ENCODE data around the gene HTT.

Gene HTT

DNA sequence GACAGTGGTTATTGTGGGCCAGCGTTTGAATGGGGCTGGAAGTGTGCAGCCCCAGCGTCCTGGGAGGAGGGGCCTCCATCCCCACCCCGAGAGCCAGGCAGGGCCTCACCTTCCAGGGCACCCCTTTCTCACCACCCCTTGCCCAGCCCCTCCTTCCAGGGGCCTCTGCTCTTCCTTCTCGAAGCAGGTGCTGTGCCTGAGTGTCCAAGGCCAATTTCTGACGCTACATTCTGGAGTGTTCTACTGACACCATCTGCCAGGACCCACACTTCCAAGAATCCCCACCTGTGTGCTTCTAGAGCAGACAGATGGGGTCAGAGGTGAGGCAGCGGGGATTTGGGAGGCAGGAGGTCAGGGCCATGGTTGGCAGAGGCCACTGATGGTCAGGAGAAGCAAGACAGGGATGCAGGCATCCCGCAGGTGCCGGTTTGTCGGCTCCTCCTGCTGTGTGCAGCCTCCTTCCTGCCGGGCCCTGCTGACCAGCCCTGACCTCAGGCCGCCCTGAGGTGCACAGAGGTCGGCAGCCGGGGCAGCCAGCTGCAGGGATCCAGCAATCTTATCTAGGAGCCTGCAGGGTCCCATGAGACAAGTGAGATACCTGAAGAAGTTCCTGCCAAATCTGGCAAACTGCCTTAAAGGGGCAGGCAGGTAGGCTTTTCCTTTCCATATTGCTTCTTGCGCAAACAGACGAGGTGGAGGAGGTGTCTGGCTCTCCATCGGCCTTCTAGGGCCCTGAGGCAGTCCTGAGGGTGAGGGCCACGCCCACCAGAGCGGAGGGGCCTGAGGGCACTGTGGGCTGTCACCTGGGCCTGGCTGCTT lies 193.3 kb downstream of the HTT start:
- TF ChIP-seq CTCF (IDR thresholded peaks at IDR 0.05; ENCODE audit: insufficient read depth, low read depth, low read length, missing control alignments) = no peak
- no peak overlapping the region for H3K4me3 ChIP-seq (ENCODE audit: low read depth, low read length)
- DNase-seq (ENCODE audit: low read depth) = no peak

- no peak for DNase-seq (ENCODE audit: low read depth)
- TF ChIP-seq CTCF (IDR thresholded peaks at IDR 0.05; ENCODE audit: insufficient read depth, low read depth, low read length, missing control alignments) = no peak
- H3K4me3 ChIP-seq (ENCODE audit: low read depth, low read length) = no peak overlapping the region
Measured at GRCh38 chr4:3268395-3269104, 194.1 kb downstream of the HTT start.

DNA sequence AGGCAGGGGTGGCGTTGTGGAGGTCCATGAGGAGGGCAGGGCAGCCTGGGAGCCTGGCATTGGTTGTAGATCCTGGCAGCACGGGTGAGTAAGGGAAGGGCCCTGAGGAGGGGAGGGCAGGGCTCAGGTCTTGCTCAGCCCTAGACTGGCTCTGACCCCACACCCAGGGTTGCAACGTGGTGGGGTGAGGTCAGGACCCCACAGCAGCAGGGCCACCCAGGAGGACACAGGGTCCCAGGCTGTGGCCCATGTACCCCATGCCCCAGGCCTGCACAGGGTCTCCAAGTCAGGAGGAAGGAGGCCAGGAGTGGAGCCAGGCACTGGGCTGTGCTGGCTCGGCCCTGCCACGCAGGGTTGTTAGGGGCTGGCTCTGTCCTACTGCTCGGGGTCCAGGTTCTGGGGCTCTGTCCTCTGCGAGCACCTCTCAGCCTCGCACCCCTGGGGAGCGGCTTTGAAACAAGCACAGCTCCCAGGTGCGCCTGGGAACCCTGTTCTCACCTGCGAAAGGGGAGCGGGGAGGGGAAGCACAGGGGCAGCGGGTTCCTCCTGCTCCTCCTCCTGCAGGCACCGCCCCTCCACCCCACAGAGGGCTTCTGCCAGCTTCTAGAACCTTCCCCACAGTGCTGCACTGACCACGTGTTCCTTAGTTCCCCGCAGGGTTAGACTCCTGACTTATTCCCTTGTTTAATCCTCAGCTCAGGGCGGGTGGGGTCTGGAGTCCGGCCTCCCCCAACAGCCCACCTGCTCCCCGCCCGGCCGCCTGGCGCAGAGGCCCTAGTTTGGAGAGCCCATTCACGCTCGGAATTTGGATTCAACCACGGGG lies 194.8 kb downstream of the HTT start:
- TF ChIP-seq CTCF (IDR thresholded peaks at IDR 0.05; ENCODE audit: insufficient read depth, low read depth, low read length, missing control alignments) = no peak
- no peak overlapping the region for H3K4me3 ChIP-seq (ENCODE audit: low read depth, low read length)
- no peak for DNase-seq (ENCODE audit: low read depth)

DNA sequence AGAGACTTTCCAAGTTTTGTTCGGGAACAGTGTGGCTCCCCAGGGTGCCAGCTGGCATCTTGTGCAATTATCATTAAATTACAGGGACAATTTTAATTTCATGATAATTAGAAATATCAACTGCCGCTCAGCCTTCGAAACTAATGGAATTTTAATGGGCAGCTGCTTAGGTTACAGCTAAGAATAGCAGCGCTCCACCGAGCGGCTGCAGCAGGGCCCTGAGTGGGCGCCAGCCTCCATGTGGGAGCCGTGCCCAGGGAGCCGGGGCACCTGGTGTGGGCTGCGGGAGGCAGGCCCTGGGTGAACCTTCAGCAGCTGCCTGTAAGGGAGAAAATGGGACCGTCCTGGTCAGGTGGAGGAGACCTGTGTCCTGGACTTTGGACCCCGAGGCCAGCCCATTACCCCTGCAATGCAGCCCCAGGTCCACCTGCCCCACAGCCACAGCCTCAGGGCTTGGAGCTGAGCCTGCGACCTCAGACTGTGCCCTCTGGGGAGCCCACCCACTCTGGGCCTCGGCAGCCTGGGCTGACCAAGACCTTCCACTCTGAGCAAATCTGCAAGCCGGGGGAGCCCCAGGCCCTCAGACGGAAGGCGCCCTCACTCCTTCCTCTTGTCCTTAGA lies 195.6 kb downstream of the HTT start:
- no peak for TF ChIP-seq CTCF (IDR thresholded peaks at IDR 0.05; ENCODE audit: insufficient read depth, low read depth, low read length, missing control alignments)
- no peak overlapping the region for H3K4me3 ChIP-seq (ENCODE audit: low read depth, low read length)
- no peak for DNase-seq (ENCODE audit: low read depth)

GRCh38 chr4:3271131-3271530 lies 196.7 kb downstream of the HTT start:
- no peak for DNase-seq (ENCODE audit: low read depth)
- no peak overlapping the region for H3K4me3 ChIP-seq (ENCODE audit: low read depth, low read length)
- TF ChIP-seq CTCF (IDR thresholded peaks at IDR 0.05; ENCODE audit: insufficient read depth, low read depth, low read length, missing control alignments) = no peak

GRCh38 chr4:3276986-3277385 lies 202.5 kb downstream of the HTT start:
- no peak for TF ChIP-seq CTCF (IDR thresholded peaks at IDR 0.05; ENCODE audit: insufficient read depth, low read depth, low read length, missing control alignments)
- H3K4me3 ChIP-seq (ENCODE audit: low read depth, low read length) = no peak overlapping the region

More at GRCh38 chr4:3276986-3277385, 202.5 kb downstream of the HTT start:
- DNase-seq (ENCODE audit: low read depth) = no peak
